Testis (tissue), 2 donors: ENCODE data around the gene RUBCN.
"Not testable (repeated sequence)": the region's sequence is repeated elsewhere in the genome, so short reads cannot be mapped to it uniquely, and the experiment has no call there.

Experiments used
- POLR2A ChIP-seq: fragments of 450-650 bp; IDR thresholded peaks from one replicate; pipeline ENCODE4 v1.6.1; 2017; ENCODE audit warnings: antibody characterized with exemption, mild to moderate bottlenecking, moderate library complexity
- TF ChIP-seq, protein P1 (sequence below), 3 experiments: fragments of 450-650 bp in 2 of 3; fragments of 200-600 bp in 1 of 3; sonication (generic) in 1 of 3; IDR thresholded peaks; one replicate each; pipeline ENCODE4 v1.5.1; 2016 to 2019; ENCODE audit warnings: antibody characterized with exemption in 3 of 3, mild to moderate bottlenecking in 2 of 3, moderate library complexity in 1 of 3

DNA sequence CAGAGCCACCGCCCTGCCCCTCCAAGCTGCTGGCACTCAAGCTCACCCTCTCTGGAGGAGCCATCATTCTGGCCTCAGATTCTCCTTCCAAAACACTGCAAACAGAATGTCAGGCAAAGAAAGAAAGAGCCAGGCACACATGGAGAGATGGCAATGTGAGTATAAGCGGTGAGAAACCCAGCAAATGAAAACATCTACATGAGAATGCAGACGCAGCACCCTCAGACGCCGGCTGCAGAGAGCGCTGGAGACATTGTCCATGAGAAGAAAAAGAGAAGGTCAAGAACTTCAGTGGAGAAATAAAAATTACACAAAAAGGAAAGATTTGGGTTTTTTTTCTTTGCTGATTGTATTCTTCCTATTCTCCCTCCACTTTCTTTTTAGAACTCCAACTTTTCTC, 74.4 kb downstream of the RUBCN start:
- TF ChIP-seq, protein P1, sequence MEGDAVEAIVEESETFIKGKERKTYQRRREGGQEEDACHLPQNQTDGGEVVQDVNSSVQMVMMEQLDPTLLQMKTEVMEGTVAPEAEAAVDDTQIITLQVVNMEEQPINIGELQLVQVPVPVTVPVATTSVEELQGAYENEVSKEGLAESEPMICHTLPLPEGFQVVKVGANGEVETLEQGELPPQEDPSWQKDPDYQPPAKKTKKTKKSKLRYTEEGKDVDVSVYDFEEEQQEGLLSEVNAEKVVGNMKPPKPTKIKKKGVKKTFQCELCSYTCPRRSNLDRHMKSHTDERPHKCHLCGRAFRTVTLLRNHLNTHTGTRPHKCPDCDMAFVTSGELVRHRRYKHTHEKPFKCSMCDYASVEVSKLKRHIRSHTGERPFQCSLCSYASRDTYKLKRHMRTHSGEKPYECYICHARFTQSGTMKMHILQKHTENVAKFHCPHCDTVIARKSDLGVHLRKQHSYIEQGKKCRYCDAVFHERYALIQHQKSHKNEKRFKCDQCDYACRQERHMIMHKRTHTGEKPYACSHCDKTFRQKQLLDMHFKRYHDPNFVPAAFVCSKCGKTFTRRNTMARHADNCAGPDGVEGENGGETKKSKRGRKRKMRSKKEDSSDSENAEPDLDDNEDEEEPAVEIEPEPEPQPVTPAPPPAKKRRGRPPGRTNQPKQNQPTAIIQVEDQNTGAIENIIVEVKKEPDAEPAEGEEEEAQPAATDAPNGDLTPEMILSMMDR (IDR thresholded peaks at IDR 0.05): not testable (repeated sequence)
- not testable (repeated sequence) for TF ChIP-seq POLR2A
